D721Med (cell line): ENCODE measurements around the gene GALT.

ENCODE experiments used
- DNase-seq: peaks from one replicate; pipeline ENCODE4 v3.0.0; 2011; ENCODE audit warnings: low spot score; ENCODE audit not compliant: insufficient read length
- FAIRE-seq: peaks from 2 replicates; lab custom pipeline; 2011; peaks lifted over from hg19 to GRCh38; lab: Jason Lieb, UNC
- TF ChIP-seq, protein P1 (sequence below): IDR thresholded peaks from 2 replicates; pipeline ENCODE4 v1.5.1; 2012; ENCODE audit warnings: mild to moderate bottlenecking, control low read depth; ENCODE audit not compliant: insufficient read depth; ENCODE audit errors: missing control alignments

GALT gene

GRCh38 chr9:34653151-34654072 is 6.9 kb downstream of the GALT start:
- TF ChIP-seq, protein P1, sequence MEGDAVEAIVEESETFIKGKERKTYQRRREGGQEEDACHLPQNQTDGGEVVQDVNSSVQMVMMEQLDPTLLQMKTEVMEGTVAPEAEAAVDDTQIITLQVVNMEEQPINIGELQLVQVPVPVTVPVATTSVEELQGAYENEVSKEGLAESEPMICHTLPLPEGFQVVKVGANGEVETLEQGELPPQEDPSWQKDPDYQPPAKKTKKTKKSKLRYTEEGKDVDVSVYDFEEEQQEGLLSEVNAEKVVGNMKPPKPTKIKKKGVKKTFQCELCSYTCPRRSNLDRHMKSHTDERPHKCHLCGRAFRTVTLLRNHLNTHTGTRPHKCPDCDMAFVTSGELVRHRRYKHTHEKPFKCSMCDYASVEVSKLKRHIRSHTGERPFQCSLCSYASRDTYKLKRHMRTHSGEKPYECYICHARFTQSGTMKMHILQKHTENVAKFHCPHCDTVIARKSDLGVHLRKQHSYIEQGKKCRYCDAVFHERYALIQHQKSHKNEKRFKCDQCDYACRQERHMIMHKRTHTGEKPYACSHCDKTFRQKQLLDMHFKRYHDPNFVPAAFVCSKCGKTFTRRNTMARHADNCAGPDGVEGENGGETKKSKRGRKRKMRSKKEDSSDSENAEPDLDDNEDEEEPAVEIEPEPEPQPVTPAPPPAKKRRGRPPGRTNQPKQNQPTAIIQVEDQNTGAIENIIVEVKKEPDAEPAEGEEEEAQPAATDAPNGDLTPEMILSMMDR = no peak
- FAIRE-seq (no peak), DNase-seq (no peak)

GRCh38 chr9:34654323-34655051 is 8.0 kb downstream of the GALT start:
- TF ChIP-seq, protein P1 = no peak
- DNase-seq (no peak), FAIRE-seq (no peak)

DNA sequence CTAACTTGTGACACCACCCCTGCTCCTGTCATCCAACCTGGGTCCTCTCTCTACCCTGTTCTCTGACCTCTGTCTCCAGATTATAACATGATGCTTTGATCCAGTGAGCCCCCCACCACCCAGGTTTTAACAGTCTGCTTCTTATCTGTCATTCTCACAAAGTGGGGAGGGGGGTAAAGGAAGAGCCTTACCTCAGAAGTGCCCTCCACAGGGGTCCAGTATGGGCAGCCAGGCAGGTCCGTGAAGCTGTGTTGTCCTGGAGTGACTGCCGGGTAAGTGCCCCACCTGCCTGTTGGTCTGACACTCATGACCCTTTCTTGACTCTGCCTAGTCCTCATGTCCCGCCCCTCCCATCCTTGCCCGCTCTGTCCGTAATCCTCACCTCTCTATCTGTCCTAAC is 8.9 kb downstream of the GALT start:
- FAIRE-seq (no peak), DNase-seq (no peak)
- TF ChIP-seq, protein P1 = no peak

DNA sequence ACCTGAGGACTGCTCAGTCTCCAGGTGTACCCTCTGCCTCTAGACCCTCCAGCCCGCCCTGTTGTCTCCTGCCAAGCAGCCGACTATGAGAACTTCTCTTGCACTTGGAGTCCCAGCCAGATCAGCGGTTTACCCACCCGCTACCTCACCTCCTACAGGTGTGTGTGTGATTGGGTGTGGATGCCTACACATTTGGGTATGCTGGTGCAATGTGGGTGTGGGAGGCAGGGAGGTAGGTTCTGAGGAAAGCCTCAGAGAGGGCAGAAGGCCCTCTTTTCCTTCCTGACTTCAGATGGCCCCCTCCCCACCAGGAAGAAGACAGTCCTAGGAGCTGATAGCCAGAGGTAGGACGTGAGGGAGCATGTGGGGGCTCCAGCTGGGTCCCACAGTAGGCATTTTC is 10.5 kb downstream of the GALT start:
- TF ChIP-seq, protein P1 = no peak
- no peak for FAIRE-seq

DNA sequence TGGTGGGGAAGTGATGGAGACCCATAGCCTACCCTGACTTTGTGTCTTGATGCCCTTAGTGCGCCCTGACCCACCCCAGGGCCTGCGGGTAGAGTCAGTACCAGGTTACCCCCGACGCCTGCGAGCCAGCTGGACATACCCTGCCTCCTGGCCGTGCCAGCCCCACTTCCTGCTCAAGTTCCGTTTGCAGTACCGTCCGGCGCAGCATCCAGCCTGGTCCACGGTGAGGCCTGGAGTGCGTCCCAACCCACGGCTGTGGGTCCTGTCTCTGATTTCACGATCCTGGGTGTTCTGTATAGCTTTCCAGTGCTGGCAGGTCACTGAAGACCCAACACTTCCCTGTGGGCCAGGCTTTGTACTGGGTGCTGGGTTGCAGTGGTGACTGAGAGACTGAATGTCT is 12.0 kb downstream of the GALT start:
- TF ChIP-seq, protein P1 = no peak
- DNase-seq = no peak
- FAIRE-seq = no peak

More for the DNA sequence above, 10.5 kb downstream of the GALT start:
- no peak for DNase-seq

DNA sequence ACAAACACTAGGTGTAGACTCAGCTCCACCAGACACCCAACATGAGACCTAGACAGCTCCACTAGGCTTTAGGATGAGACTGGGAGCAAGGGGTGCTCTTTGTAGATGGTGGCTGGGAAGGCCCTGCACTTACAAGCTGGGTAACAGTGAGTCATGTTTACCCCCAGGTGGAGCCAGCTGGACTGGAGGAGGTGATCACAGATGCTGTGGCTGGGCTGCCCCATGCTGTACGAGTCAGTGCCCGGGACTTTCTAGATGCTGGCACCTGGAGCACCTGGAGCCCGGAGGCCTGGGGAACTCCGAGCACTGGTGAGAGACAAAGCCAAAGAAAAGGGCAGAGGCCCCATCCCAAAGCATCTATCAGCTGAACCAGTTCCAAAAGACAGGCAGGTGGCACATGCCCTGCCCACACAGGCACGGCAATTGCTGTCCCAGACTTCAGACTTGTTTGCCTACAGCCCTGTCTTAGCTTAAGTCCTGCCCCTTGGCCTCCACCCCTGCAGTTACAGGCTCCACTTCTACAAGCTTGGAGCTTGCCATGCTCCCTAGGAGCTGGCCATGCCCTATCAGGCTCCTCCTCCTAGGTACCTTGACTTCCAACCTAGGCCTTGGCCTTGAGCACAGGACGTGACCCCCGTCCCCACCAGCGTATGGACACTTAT is 13.2 kb downstream of the GALT start:
- TF ChIP-seq, protein P1 = no peak
- no peak for FAIRE-seq
- no peak for DNase-seq
